Bronchial epithelial cell (primary cell): ENCODE results near the gene SRD5A2. TPM values are rescaled to one million over a fixed set of nuclear protein-coding genes. Genes with fewer than 3 reads are reported as not detected.

Experiments used
- DNase-seq: peaks from one replicate; pipeline ENCODE4 v3.0.0-alpha.2; 2010; ENCODE audit warnings: low read depth
- FAIRE-seq: peaks from 2 replicates; lab custom pipeline; 2011; peaks lifted over from hg19 to GRCh38; lab: Jason Lieb, UNC
- H3K27me3 ChIP-seq: 2 replicates; pipeline ENCODE4 v1.5.1; 2011; ENCODE audit warnings: low read length; ENCODE audit not compliant: control insufficient read depth, insufficient read depth
- H3K36me3 ChIP-seq: 2 replicates; pipeline ENCODE4 v1.5.1; 2011; ENCODE audit warnings: low read length; ENCODE audit not compliant: control insufficient read depth, insufficient read depth
- H3K4me3 ChIP-seq: 2 replicates; pipeline ENCODE4 v1.5.1; 2011; ENCODE audit warnings: mild to moderate bottlenecking, low read depth, low read length, control low read depth
- total RNA-seq: library from RNA; depleted of rRNA; stranded (reverse); fragments of >200 nt; gene quantifications from 2 replicates; pipeline ENCODE4 v1.2.1, GENCODE V29; 2014
- TF ChIP-seq, protein P1 (sequence below): IDR thresholded peaks from 2 replicates; pipeline ENCODE4 v1.5.1; 2011; ENCODE audit warnings: mild to moderate bottlenecking, moderate library complexity, low read length, control low read depth, inconsistent platforms; ENCODE audit not compliant: insufficient read depth, severe bottlenecking

Gene SRD5A2
- total RNA-seq, 1 donor from 2014 or later = not detected

GRCh38 chr2:31483246-31483645 is 97.5 kb downstream of the SRD5A2 start:
- no peak overlapping the region for H3K4me3 ChIP-seq
- no peak for FAIRE-seq
- H3K27me3 ChIP-seq = no peaks in the 10 kb centered on the region
- DNase-seq = no peak
- H3K36me3 ChIP-seq = no peaks in the 10 kb centered on the region
- TF ChIP-seq, protein P1, sequence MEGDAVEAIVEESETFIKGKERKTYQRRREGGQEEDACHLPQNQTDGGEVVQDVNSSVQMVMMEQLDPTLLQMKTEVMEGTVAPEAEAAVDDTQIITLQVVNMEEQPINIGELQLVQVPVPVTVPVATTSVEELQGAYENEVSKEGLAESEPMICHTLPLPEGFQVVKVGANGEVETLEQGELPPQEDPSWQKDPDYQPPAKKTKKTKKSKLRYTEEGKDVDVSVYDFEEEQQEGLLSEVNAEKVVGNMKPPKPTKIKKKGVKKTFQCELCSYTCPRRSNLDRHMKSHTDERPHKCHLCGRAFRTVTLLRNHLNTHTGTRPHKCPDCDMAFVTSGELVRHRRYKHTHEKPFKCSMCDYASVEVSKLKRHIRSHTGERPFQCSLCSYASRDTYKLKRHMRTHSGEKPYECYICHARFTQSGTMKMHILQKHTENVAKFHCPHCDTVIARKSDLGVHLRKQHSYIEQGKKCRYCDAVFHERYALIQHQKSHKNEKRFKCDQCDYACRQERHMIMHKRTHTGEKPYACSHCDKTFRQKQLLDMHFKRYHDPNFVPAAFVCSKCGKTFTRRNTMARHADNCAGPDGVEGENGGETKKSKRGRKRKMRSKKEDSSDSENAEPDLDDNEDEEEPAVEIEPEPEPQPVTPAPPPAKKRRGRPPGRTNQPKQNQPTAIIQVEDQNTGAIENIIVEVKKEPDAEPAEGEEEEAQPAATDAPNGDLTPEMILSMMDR = no peak

DNA sequence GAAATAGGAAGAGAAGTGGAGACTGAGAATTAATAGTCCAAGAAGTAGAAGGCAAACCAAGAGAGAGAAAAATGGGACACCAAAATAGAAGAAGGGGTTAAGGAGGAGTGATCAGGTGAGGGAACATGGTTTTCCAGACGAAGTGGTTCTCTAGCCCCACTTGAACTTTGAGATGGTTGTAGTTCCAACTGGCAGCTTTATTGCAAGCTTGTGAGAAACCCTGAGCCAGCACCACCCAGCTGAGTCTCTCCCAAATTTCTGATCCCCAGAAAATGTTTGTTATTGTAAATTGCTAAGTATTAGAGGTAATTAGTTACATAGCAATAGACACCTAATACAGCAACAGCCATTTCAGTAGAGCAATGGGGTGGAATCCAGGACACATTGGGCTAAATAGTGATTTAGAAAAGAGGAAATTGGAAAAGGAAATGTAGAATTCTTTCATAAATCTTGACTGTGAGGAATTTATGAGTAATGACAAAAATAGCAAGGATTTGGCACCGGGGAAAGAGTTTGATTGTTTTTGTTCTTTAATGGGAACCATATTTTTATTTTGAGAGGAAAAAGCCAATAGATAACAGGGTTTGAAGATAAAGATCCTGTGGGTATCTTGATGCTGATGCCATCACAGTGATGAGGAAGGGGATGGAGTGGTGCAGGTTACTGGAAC is 104.1 kb downstream of the SRD5A2 start:
- DNase-seq = no peak
- Histone ChIP-seq H3K27me3 (peaks cover 2% of the 10 kb centered on the region), H3K36me3 (no peaks in the 10 kb centered on the region), H3K4me3 (no peak overlapping the region)
- no peak for FAIRE-seq
- TF ChIP-seq, protein P1 = no peak

- TF ChIP-seq, protein P1 = no peak
- Histone ChIP-seq H3K4me3 (no peak overlapping the region), H3K36me3 (no peaks in the 10 kb centered on the region), H3K27me3 (peaks cover 2% of the 10 kb centered on the region)
- DNase-seq (peak; percentile 57), FAIRE-seq (no peak)
Measured at GRCh38 chr2:31475692-31476091, 105.0 kb downstream of the SRD5A2 start.

DNA sequence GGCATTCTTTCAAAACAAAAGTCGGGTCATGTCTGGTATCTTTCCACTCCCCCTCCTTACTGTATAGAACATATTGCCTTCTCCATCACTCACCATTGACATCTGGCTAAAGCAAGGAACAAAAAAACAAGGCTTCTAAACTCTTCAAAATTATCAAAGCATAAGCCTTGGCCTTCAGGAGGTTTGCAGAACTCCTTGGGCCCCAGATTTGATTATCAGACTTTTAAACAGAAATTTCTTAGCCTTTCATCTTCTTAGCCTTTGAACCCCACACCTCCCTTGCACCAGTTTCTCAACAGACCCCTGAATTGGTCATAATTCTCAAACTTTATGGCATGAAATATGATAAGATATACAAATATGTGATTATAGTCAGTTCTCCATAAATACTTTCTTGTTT is 106.4 kb downstream of the SRD5A2 start:
- H3K4me3 ChIP-seq = no peak overlapping the region
- DNase-seq (no peak), FAIRE-seq (no peak)
- peaks cover 2% of the 10 kb centered on the region for H3K27me3 ChIP-seq
- TF ChIP-seq, protein P1 = no peak
- H3K36me3 ChIP-seq = no peaks in the 10 kb centered on the region

Other genes with a start within 250 kb of the SRD5A2 start
- gene XDH, start 166.2 kb downstream of the SRD5A2 start, total RNA-seq = 1.9 and 6.1 TPM in 2 replicates